Measurements from ENCODE around the gene CCDC88C.

Gene CCDC88C

GRCh38 chr14:91315844-91316267 is 101.8 kb downstream of the CCDC88C start:
- CTCF ChIA-PET = interaction anchor here (4.0 kb wide), 1 partner anchor 9 kb away, joined by 29 read pairs; no protein-coding TSS in a partner anchor
- no peak for DNase-seq (ENCODE audit: low read depth, low spot score)
- H3K4me3 ChIP-seq (ENCODE audit: low read depth, low read length) = no peak overlapping the region
- POLR2A ChIA-PET = no interaction called here
- TF ChIP-seq CTCF (IDR thresholded peaks at IDR 0.05; ENCODE audit: insufficient read depth, low read length, missing control alignments) = no peak

GRCh38 chr14:91313852-91314251 is 103.8 kb downstream of the CCDC88C start:
- no peak for TF ChIP-seq CTCF (IDR thresholded peaks at IDR 0.05; ENCODE audit: insufficient read depth, low read length, missing control alignments)
- POLR2A ChIA-PET = no interaction called here
- no peak for DNase-seq (ENCODE audit: low read depth, low spot score)
- CTCF ChIA-PET = interaction anchor here (4.0 kb wide), 1 partner anchor 11 kb away, joined by 29 read pairs; no protein-coding TSS in a partner anchor
- no peak overlapping the region for H3K4me3 ChIP-seq (ENCODE audit: low read depth, low read length)

GRCh38 chr14:91313154-91313850 is 104.3 kb downstream of the CCDC88C start:
- H3K4me3 ChIP-seq (ENCODE audit: low read depth, low read length) = no peak overlapping the region
- POLR2A ChIA-PET = no interaction called here
- no peak for TF ChIP-seq CTCF (IDR thresholded peaks at IDR 0.05; ENCODE audit: insufficient read depth, low read length, missing control alignments)
- no peak for DNase-seq (ENCODE audit: low read depth, low spot score)
- CTCF ChIA-PET = interaction anchor here (0.6 to 4.0 kb wide), 3 partner anchors 8 to 27 kb away, joined by 4 to 29 read pairs (median 4); no protein-coding TSS in a partner anchor

GRCh38 chr14:91311284-91311662 is 106.3 kb downstream of the CCDC88C start:
- ChIA-PET CTCF (interaction anchor here (2.8 kb wide), 1 partner anchor 13 kb away, joined by 12 read pairs; no protein-coding TSS in a partner anchor), POLR2A (no interaction called here)
- DNase-seq (ENCODE audit: low read depth, low spot score) = no peak
- no peak for TF ChIP-seq CTCF (IDR thresholded peaks at IDR 0.05; ENCODE audit: insufficient read depth, low read length, missing control alignments)
- H3K4me3 ChIP-seq (ENCODE audit: low read depth, low read length) = no peak overlapping the region

- DNase-seq (ENCODE audit: low read depth, low spot score) = no peak
- CTCF ChIA-PET = interaction anchor here (1.6 to 2.8 kb wide), 2 partner anchors 13 to 15 kb away, joined by 3 to 12 read pairs; no protein-coding TSS in a partner anchor
Measured at GRCh38 chr14:91310606-91311283, 106.9 kb downstream of the CCDC88C start.

More at GRCh38 chr14:91310606-91311283, 106.9 kb downstream of the CCDC88C start:
- TF ChIP-seq CTCF (IDR thresholded peaks at IDR 0.05; ENCODE audit: insufficient read depth, low read length, missing control alignments) = no peak
- no peak overlapping the region for H3K4me3 ChIP-seq (ENCODE audit: low read depth, low read length)
- POLR2A ChIA-PET = no interaction called here

All from AG04449 (cell line).